ENCODE data around the gene WHRN.

GRCh38 chr9:114410910-114411309, 94.4 kb downstream of the WHRN start:
- TF ChIP-seq ZNF274 (IDR thresholded peaks at IDR 0.05; ENCODE audit: low read depth, low read length) (no peak), YY1 (IDR thresholded peaks at IDR 0.05; ENCODE audit: insufficient read depth, insufficient read length) (no peak), SUZ12 (IDR thresholded peaks at IDR 0.05; ENCODE audit: extremely low read depth, insufficient read depth, insufficient read length) (no peak)

Measured in NT2/D1 (cell line).